Neuronal stem cell (in vitro differentiated cells): Measurements from ENCODE around the gene POC1A.
"Not testable (repeated sequence)": the region's sequence is repeated elsewhere in the genome, so short reads cannot be mapped to it uniquely, and the experiment has no call there.

Source experiments
- DNase-seq: peaks from one replicate; pipeline ENCODE4 v3.0.0-alpha.2; 2013; ENCODE audit warnings: low spot score
- H2AFZ ChIP-seq: one replicate; pipeline ENCODE4 v1.6.1; 2013; ENCODE audit warnings: mild to moderate bottlenecking, low read length, inconsistent platforms
- H2AK5ac ChIP-seq: 2 replicates; pipeline ENCODE4 v1.6.1; 2013; ENCODE audit warnings: low read depth, mild to moderate bottlenecking, inconsistent platforms, low read length, moderate library complexity, mixed read lengths
- H2BK120ac ChIP-seq: 2 replicates; pipeline ENCODE4 v1.6.1; 2013; ENCODE audit warnings: low read depth, mild to moderate bottlenecking, inconsistent platforms, low read length, moderate library complexity, mixed read lengths
- H2BK12ac ChIP-seq: one replicate; pipeline ENCODE4 v1.6.1; 2013; ENCODE audit warnings: low read length, inconsistent platforms
- H2BK15ac ChIP-seq: 2 replicates; pipeline ENCODE4 v1.6.1; 2013; ENCODE audit warnings: mild to moderate bottlenecking, low read length, inconsistent platforms, mixed read lengths
- H2BK5ac ChIP-seq: one replicate; pipeline ENCODE4 v1.6.1; 2013; ENCODE audit warnings: inconsistent platforms, mild to moderate bottlenecking, low read length, moderate library complexity
- H3K14ac ChIP-seq: one replicate; pipeline ENCODE4 v1.6.1; 2013; ENCODE audit warnings: low read length, inconsistent platforms
- H3K18ac ChIP-seq: 2 replicates; pipeline ENCODE4 v1.6.1; 2013; ENCODE audit warnings: low read length, inconsistent platforms
- H3K23ac ChIP-seq: 2 replicates; pipeline ENCODE4 v1.6.1; 2013; ENCODE audit warnings: low read depth, mild to moderate bottlenecking, mixed read lengths, low read length, inconsistent platforms; ENCODE audit not compliant: poor library complexity
- H3K27ac ChIP-seq: replicated peaks from 3 replicates; pipeline ENCODE4 v1.5.1; 2013; ENCODE audit warnings: low read length, inconsistent platforms
- H3K27me3 ChIP-seq, 3 experiments: 2 replicates each; pipeline ENCODE4 v1.6.1; 2013; ENCODE audit warnings: low read length in 3 of 3, mild to moderate bottlenecking in 2 of 3, inconsistent platforms in 1 of 3, low read depth in 1 of 3, mixed read lengths in 1 of 3, moderate library complexity in 1 of 3; ENCODE audit not compliant: control insufficient read depth in 3 of 3, insufficient read depth in 3 of 3
- H3K36me3 ChIP-seq, 2 donors: replicated peaks in 1 of 2; 2 replicates each; pipeline ENCODE4 v1.6.1; 2013; ENCODE audit warnings: low read length in 2 of 2; ENCODE audit not compliant: control insufficient read depth in 2 of 2, insufficient read depth in 2 of 2
- H3K4ac ChIP-seq: 2 replicates; pipeline ENCODE4 v1.6.1; 2013; ENCODE audit warnings: inconsistent platforms, mild to moderate bottlenecking, low read length, moderate library complexity
- H3K4me1 ChIP-seq, 2 donors: 1 replicate in 1 of 2; 2 replicates in 1 of 2; pipeline ENCODE4 v1.6.1; 2013; ENCODE audit warnings: low read length in 2 of 2, low read depth in 1 of 2; ENCODE audit not compliant: control insufficient read depth in 2 of 2, insufficient read depth in 1 of 2
- H3K4me2 ChIP-seq: one replicate; pipeline ENCODE4 v1.6.1; 2013; ENCODE audit warnings: mild to moderate bottlenecking, low read length, inconsistent platforms; ENCODE audit not compliant: insufficient read depth, poor library complexity, severe bottlenecking
- H3K4me3 ChIP-seq, 2 donors: 2 replicates each; pipeline ENCODE4 v1.5.1; 2013; ENCODE audit warnings: low read length in 2 of 2, mild to moderate bottlenecking in 2 of 2, inconsistent platforms in 1 of 2, moderate library complexity in 1 of 2
- H3K79me1 ChIP-seq: one replicate; pipeline ENCODE4 v1.6.1; 2013; ENCODE audit warnings: low read depth, mild to moderate bottlenecking, inconsistent platforms, low read length, moderate library complexity
- H3K9ac ChIP-seq: one replicate; pipeline ENCODE4 v1.6.1; 2013; ENCODE audit warnings: mild to moderate bottlenecking, low read depth, low read length, inconsistent platforms; ENCODE audit not compliant: poor library complexity
- H3K9me3 ChIP-seq, 2 donors: replicated peaks in 1 of 2; 2 replicates each; pipeline versions ENCODE3 to v1.6.1; 2013; ENCODE audit warnings: low read length in 2 of 2, mild to moderate bottlenecking in 2 of 2, inconsistent platforms in 1 of 2, low read depth in 1 of 2, mixed read lengths in 1 of 2, moderate library complexity in 1 of 2; ENCODE audit not compliant: control insufficient read depth in 2 of 2, insufficient read depth in 1 of 2
- H4K8ac ChIP-seq: one replicate; pipeline ENCODE4 v1.6.1; 2013; ENCODE audit warnings: low read depth, mild to moderate bottlenecking, inconsistent platforms, low read length, moderate library complexity
- H4K91ac ChIP-seq: one replicate; pipeline ENCODE4 v1.6.1; 2013; ENCODE audit warnings: low read length, low read depth, mild to moderate bottlenecking, inconsistent platforms; ENCODE audit not compliant: poor library complexity
- WGBS, 2 donors: extraction: QIAGEN DNeasy Blood & Tissue Kit; methylation state at CpG; one replicate each; pipeline ENCODE4 v1.1.7; 2013; ENCODE audit warnings: missing lambda C conversion rate in 2 of 2, mixed read lengths in 1 of 2; ENCODE audit not compliant: insufficient read length in 2 of 2, insufficient replicate concordance in 1 of 2; ENCODE audit errors: extremely low coverage in 2 of 2; 5-methylcytosine and 5-hydroxymethylcytosine counted together

POC1A gene

DNA sequence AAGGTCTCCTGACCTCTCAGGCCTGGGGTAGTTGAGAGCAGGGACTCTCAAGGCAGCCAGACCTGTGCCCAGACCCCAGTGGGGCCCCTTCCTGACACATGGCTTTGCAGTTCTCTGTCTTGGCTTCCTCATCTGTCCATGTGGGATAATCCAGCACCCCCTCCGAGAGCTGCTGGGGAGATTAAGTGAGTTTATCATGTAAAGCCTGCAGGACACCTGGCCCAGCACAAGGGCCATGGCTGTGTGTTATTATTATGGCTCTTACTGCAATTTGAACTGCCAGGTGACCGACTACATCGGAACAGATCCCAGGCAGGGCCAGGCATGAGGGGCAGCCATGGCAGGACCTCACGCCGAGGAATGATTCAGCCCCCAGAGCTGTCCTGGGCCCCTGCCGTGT is 110.5 kb downstream of the POC1A start:
- H3K4ac ChIP-seq = no peak overlapping the region
- peaks cover 0 to 31% (median 0%) of the 10 kb centered on the region in 3 experiments for H3K27me3 ChIP-seq
- no peak overlapping the region for H3K4me2 ChIP-seq
- H3K23ac ChIP-seq = no peak overlapping the region
- no peak overlapping the region for H2BK5ac ChIP-seq
- peak overlapping the region; percentile 50 for H3K14ac ChIP-seq
- H3K36me3 ChIP-seq = peaks cover 0 to 2% of the 10 kb centered on the region in 2 donors
- H3K4me1 ChIP-seq = peaks cover 17 to 31% of the 10 kb centered on the region in 2 donors
- H3K9ac ChIP-seq = no peak overlapping the region
- H2BK120ac ChIP-seq = no peak overlapping the region
- H3K4me3 ChIP-seq = no peak overlapping the region
- H4K8ac ChIP-seq = no peak overlapping the region
- H2BK12ac ChIP-seq = no peak overlapping the region
- no CpG with 5 or more reads among the region's 6 CpGs for WGBS, 2 donors
- peak overlapping the region; percentile 60 for H2AK5ac ChIP-seq
- H3K18ac ChIP-seq = no peak overlapping the region
- peak overlapping the region; percentile 52 for H2BK15ac ChIP-seq
- H3K27ac ChIP-seq = no peak overlapping the region
- no peak overlapping the region for H2AFZ ChIP-seq
- H4K91ac ChIP-seq = no peak overlapping the region
- H3K79me1 ChIP-seq = no peaks in the 10 kb centered on the region
- no peak for DNase-seq
- no peaks in the 10 kb centered on the region for H3K9me3 ChIP-seq

DNA sequence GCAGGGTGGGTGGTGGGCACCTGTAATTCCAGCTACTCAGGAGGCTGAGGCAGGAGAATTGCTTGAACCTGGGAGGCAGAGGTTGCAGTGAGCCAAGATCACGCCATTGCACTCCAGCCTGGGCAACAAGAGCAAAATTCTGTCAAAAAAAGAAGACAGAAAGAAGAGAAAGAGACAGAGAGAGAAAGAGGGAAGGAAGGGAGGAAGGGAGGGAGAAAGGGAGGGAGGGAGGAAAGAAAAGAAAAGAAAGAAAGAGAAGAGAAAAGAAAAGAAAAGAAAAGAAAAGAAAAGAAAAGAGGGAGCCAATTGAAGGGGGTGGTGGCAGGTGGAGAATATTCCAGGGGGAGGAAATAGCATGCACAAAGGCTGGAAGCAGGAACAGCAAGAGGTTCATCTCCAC is 111.2 kb downstream of the POC1A start:
- not testable (repeated sequence) for H3K23ac ChIP-seq, H3K27ac ChIP-seq, H2BK15ac ChIP-seq, H3K79me1 ChIP-seq, H3K4ac ChIP-seq, H2BK5ac ChIP-seq, H4K8ac ChIP-seq, H3K4me2 ChIP-seq, H3K4me3 ChIP-seq, H3K36me3 ChIP-seq, H3K9me3 ChIP-seq, H2BK12ac ChIP-seq, H3K9ac ChIP-seq, H2AFZ ChIP-seq, H4K91ac ChIP-seq, H2BK120ac ChIP-seq, DNase-seq, H3K14ac ChIP-seq
- peaks cover 0 to 39% (median 0%) of the 10 kb centered on the region in 3 experiments for H3K27me3 ChIP-seq
- H3K18ac ChIP-seq = peak overlapping the region; percentile 35
- H3K4me1 ChIP-seq = peaks cover 17 to 31% of the 10 kb centered on the region in 2 donors
- peak overlapping the region; percentile 60 for H2AK5ac ChIP-seq
- no CpG with 5 or more reads among the region's 1 CpG for WGBS, 2 donors

DNA sequence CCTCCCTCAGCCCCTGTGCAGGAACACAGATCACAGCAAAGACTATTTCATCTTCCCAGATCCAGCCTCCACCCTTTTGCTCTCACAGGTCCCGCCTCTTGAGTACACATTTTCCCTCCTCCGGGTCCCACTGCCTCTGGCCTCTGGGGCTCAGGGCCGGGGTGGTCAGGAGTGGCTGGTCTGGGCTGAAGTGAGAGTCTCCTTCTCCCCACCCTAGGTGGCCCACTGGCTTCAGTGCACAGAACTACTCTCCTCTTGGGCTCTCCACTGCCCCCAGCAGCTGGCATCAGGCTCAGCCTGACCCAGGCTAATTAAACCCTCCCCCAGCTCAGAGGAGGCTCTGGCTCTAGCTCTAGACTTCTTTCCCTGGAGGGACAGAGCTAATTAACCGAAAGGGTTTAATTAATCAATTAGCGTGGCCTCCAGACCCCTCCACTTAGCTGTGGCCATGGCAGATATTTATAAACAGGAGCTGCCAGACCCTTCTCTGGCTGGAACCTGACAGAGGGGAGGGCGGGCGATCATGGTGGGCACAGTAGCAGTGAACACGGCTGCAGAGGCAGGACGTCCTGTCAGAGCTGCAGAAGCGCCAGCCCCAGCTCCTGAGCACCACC is 113.0 kb downstream of the POC1A start:
- no CpG with 5 or more reads among the region's 10 CpGs for WGBS, 2 donors
- no peak overlapping the region for H3K4me3 ChIP-seq

DNA sequence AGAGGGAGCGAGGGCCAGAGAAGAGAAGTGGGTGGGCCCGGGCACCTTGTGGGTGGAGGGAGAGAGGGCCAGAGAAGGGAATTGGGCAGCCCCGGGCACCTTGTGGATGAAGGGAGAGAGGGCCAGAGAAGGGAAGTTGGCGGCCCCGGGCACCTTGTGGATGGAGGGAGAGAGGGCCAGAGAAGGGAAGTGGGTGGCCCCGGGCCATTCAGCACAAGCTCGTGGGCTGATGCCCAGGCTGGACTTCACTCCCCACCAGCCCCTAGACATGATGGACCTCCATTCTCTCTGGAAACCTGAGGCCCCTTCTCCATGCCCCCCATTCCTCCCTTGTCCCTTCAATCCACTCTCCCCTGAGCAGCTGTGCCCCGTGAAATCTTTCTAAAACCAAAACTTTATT is 113.6 kb downstream of the POC1A start:
- Histone ChIP-seq H4K8ac (no peak overlapping the region), H2BK12ac (no peak overlapping the region), H3K23ac (no peak overlapping the region), H4K91ac (peak overlapping the region; percentile 64), H2BK5ac (peak overlapping the region; percentile 57), H3K27me3 (peaks cover 0 to 63% (median 0%) of the 10 kb centered on the region in 3 experiments), H2BK120ac (peak overlapping the region; percentile 74), H2BK15ac (peak overlapping the region; percentile 87), H3K27ac (no peak overlapping the region), H3K4me2 (no peak overlapping the region), H3K4ac (no peak overlapping the region), H3K4me3 (no peak overlapping the region), H3K9ac (peak overlapping the region; percentile 47), H3K9me3 (no peaks in the 10 kb centered on the region), H3K18ac (peak overlapping the region; percentile 91), H3K4me1 (peaks cover 15% of the 10 kb centered on the region in 2 donors), H2AFZ (peak overlapping the region; percentile 54), H3K14ac (no peak overlapping the region), H2AK5ac (peak overlapping the region; percentile 98), H3K36me3 (no peaks in the 10 kb centered on the region), H3K79me1 (no peaks in the 10 kb centered on the region)
- DNase-seq = no peak
- WGBS, 2 donors = no CpG with 5 or more reads among the region's 8 CpGs

More for the DNA sequence above, 113.0 kb downstream of the POC1A start:
- Histone ChIP-seq H3K4me1 (peaks cover 19 to 21% of the 10 kb centered on the region in 2 donors), H4K91ac (no peak overlapping the region), H2BK15ac (peak overlapping the region; percentile 87), H3K27me3 (peaks cover 0 to 57% (median 0%) of the 10 kb centered on the region in 3 experiments), H2AFZ (peak overlapping the region; percentile 54), H2AK5ac (no peak overlapping the region), H3K27ac (no peak overlapping the region), H3K18ac (peak overlapping the region; percentile 73), H3K23ac (no peak overlapping the region), H3K4me2 (no peak overlapping the region), H3K9me3 (no peaks in the 10 kb centered on the region), H2BK5ac (peak overlapping the region; percentile 57), H2BK120ac (no peak overlapping the region), H3K4ac (no peak overlapping the region), H3K9ac (no peak overlapping the region), H3K14ac (peak overlapping the region; percentile 49), H4K8ac (no peak overlapping the region), H3K79me1 (no peaks in the 10 kb centered on the region), H2BK12ac (no peak overlapping the region), H3K36me3 (no peaks in the 10 kb centered on the region)
- DNase-seq = no peak
